Upper lobe of left lung (tissue), 4 donors: Measurements from ENCODE around the gene ELAVL1.

Source experiments
- EP300 ChIP-seq, 4 donors: sonication (generic); formaldehyde crosslinking; IDR thresholded peaks; one replicate each; pipeline ENCODE4 v1.5.1; 2017; ENCODE audit warnings: antibody characterized with exemption in 4 of 4, control low read depth in 2 of 4
- POLR2A ChIP-seq, 4 donors: fragments of 450-650 bp; IDR thresholded peaks; one replicate each; pipeline ENCODE4 v1.5.1; 2016 to 2017; ENCODE audit warnings: antibody characterized with exemption in 4 of 4, mild to moderate bottlenecking in 2 of 4
- POLR2AphosphoS5 ChIP-seq, 2 donors: sonication (generic); formaldehyde crosslinking; IDR thresholded peaks; one replicate each; pipeline ENCODE4 v1.5.1; 2017; ENCODE audit warnings: antibody characterized with exemption in 2 of 2
- TF ChIP-seq, protein P1 (sequence below), 6 experiments: fragments of 450-650 bp in 4 of 6; fragments of 200-600 bp in 2 of 6; sonication (generic) in 2 of 6; IDR thresholded peaks; one replicate each; pipeline ENCODE4 v1.5.1; 2016 to 2019; ENCODE audit warnings: antibody characterized with exemption in 6 of 6

DNA sequence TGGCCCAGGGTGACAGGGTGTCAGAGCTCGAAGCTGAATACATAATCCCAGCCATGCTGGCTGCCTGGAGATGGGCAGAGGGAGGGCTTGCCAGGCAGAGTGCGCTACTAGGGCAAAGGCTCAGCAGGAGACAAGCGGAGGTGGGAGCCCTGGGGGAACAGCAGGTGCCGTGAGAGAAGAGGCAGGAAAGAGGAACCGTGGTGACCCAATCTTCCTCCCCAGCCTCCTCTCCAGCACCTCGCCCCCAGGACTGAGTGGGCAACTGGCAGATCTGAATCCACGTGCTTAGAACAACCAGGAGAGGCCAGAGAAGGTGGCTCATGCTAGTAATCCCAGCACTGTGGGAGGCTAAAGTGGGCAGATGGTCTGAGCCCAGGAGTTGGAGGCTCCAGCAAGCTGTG is 36.1 kb upstream of the ELAVL1 start:
- TF ChIP-seq, protein P1, sequence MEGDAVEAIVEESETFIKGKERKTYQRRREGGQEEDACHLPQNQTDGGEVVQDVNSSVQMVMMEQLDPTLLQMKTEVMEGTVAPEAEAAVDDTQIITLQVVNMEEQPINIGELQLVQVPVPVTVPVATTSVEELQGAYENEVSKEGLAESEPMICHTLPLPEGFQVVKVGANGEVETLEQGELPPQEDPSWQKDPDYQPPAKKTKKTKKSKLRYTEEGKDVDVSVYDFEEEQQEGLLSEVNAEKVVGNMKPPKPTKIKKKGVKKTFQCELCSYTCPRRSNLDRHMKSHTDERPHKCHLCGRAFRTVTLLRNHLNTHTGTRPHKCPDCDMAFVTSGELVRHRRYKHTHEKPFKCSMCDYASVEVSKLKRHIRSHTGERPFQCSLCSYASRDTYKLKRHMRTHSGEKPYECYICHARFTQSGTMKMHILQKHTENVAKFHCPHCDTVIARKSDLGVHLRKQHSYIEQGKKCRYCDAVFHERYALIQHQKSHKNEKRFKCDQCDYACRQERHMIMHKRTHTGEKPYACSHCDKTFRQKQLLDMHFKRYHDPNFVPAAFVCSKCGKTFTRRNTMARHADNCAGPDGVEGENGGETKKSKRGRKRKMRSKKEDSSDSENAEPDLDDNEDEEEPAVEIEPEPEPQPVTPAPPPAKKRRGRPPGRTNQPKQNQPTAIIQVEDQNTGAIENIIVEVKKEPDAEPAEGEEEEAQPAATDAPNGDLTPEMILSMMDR (IDR thresholded peaks at IDR 0.05), result no peak
- TF ChIP-seq POLR2AphosphoS5 (IDR thresholded peaks at IDR 0.05) (no peak), POLR2A (IDR thresholded peaks at IDR 0.05) (no peak), EP300 (IDR thresholded peaks at IDR 0.05) (no peak)
